DOHH2 (cell line): Measurements from ENCODE around the gene MMP19.

Source experiments
- H3F3A ChIP-seq: fragments of 200-600 bp; sonication (generic), shearing (Covaris generic); 2 replicates; pipeline ENCODE4 v1.6.0; 2016; ENCODE audit warnings: antibody characterized with exemption, mild to moderate bottlenecking; ENCODE audit not compliant: control insufficient read depth, insufficient read depth
- H3K27ac ChIP-seq: fragments of 200-600 bp; sonication (generic); 2 replicates; pipeline ENCODE4 v1.5.1; 2014; ENCODE audit warnings: low read depth, mild to moderate bottlenecking, low read length, moderate library complexity
- H3K27me3 ChIP-seq: fragments of 200-600 bp; sonication (generic); 2 replicates; pipeline ENCODE4 v1.6.1; 2014; ENCODE audit warnings: mild to moderate bottlenecking, low read length, mixed read lengths; ENCODE audit not compliant: control insufficient read depth
- H3K36me3 ChIP-seq: fragments of 200-600 bp; sonication (generic); 2 replicates; pipeline ENCODE4 v1.6.1; 2014; ENCODE audit warnings: mild to moderate bottlenecking, low read length, moderate library complexity, mixed read lengths; ENCODE audit not compliant: control insufficient read depth
- H3K4me1 ChIP-seq: fragments of 200-600 bp; sonication (generic); 2 replicates; pipeline ENCODE4 v1.6.1; 2014; ENCODE audit warnings: mild to moderate bottlenecking, low read length, mixed read lengths; ENCODE audit not compliant: control insufficient read depth
- H3K4me2 ChIP-seq: fragments of 200-600 bp; sonication (generic); 2 replicates; pipeline ENCODE4 v1.6.0; 2014; ENCODE audit warnings: mild to moderate bottlenecking, low read length, moderate library complexity
- H3K4me3 ChIP-seq: fragments of 200-600 bp; sonication (generic); 2 replicates; pipeline ENCODE4 v1.5.1; 2014; ENCODE audit warnings: mild to moderate bottlenecking, low read length, mixed read lengths
- H3K79me2 ChIP-seq: fragments of 200-600 bp; sonication (generic); 2 replicates; pipeline ENCODE4 v1.6.1; 2014; ENCODE audit warnings: mild to moderate bottlenecking, low read length, mixed read lengths; ENCODE audit not compliant: control insufficient read depth
- H3K9me2 ChIP-seq: fragments of 200-600 bp; sonication (generic); replicated peaks from 2 replicates; pipeline ENCODE4 v1.6.1; 2014; ENCODE audit warnings: mild to moderate bottlenecking, low read length, mixed read lengths; ENCODE audit not compliant: control insufficient read depth
- H3K9me3 ChIP-seq: fragments of 200-600 bp; sonication (generic); 2 replicates; pipeline ENCODE4 v1.6.1; 2014; ENCODE audit warnings: antibody characterized with exemption, low read length, mixed read lengths; ENCODE audit not compliant: control insufficient read depth, insufficient read depth
- H4K20me1 ChIP-seq: fragments of 200-600 bp; sonication (generic); 2 replicates; pipeline ENCODE4 v1.6.0; 2014; ENCODE audit warnings: low read depth, mild to moderate bottlenecking, antibody characterized with exemption, low read length, moderate library complexity; ENCODE audit not compliant: control insufficient read depth, insufficient read depth
- CTCF ChIP-seq: fragments of 200-600 bp; sonication (generic); IDR thresholded peaks from one replicate; pipeline ENCODE4 v1.5.1; 2014; ENCODE audit warnings: antibody characterized with exemption, mild to moderate bottlenecking, low read depth, low read length; ENCODE audit not compliant: poor library complexity, severe bottlenecking
- EZH2phosphoT487 ChIP-seq: fragments of 200-600 bp; sonication (generic); IDR thresholded peaks from 2 replicates; pipeline ENCODE4 v1.6.1; 2017; ENCODE audit warnings: borderline replicate concordance, mild to moderate bottlenecking, antibody characterized with exemption, low read length, moderate library complexity, mixed read lengths

MMP19 gene

GRCh38 chr12:55817345-55818139 is 25.2 kb downstream of the MMP19 start, which contains the start of the genes ORMDL2 and SARNP:
TSS of gene ORMDL2 (plus strand) at chr12:55818041. CDS start at chr12:55819000, 959 bp downstream.
TSS of gene SARNP (minus strand) at chr12:55817724. CDS start at chr12:55817701, 23 bp downstream.
- peaks cover 91% of the 10 kb centered on the region for H3K36me3 ChIP-seq
- peaks cover 11% of the 10 kb centered on the region; the same call in 1 of the 2 replicates for H4K20me1 ChIP-seq
- H3K4me3 ChIP-seq, result peak within 1 kb of the TSS; percentile 88
- H3K27ac ChIP-seq, result peak within 1 kb of the TSS; percentile 66
- peaks cover 12% of the 10 kb centered on the region for H3F3A ChIP-seq
- H3K9me2 ChIP-seq, result no peaks in the 10 kb centered on the region
- peak within 1 kb of the TSS; percentile 74 for H3K4me2 ChIP-seq
- H3K27me3 ChIP-seq, result no peaks in the 10 kb centered on the region
- TF ChIP-seq EZH2phosphoT487 (no peak), CTCF (no peak)
- H3K4me1 ChIP-seq, result peaks cover 36% of the 10 kb centered on the region
- H3K9me3 ChIP-seq, result no peaks in the 10 kb centered on the region
- peaks cover 81% of the 10 kb centered on the region for H3K79me2 ChIP-seq

- Histone ChIP-seq H3F3A (peaks cover 8% of the 10 kb centered on the region; the same call in 1 of the 2 replicates), H3K4me3 (peak overlapping the region; percentile 88), H3K4me2 (peak overlapping the region; percentile 74), H3K79me2 (peaks cover 85% of the 10 kb centered on the region), H4K20me1 (peaks cover 18% of the 10 kb centered on the region; the same call in 1 of the 2 replicates), H3K9me2 (no peaks in the 10 kb centered on the region), H3K9me3 (no peaks in the 10 kb centered on the region), H3K36me3 (peaks cover 91% of the 10 kb centered on the region), H3K27ac (peak overlapping the region; percentile 66), H3K27me3 (no peaks in the 10 kb centered on the region), H3K4me1 (peaks cover 36% of the 10 kb centered on the region)
- no peak for TF ChIP-seq CTCF
- TF ChIP-seq EZH2phosphoT487, result no peak
Observed at GRCh38 chr12:55816881-55817344, 25.8 kb downstream of the MMP19 start.

GRCh38 chr12:55815473-55815872 is 27.3 kb downstream of the MMP19 start:
- H3F3A ChIP-seq, result peaks cover 4% of the 10 kb centered on the region; the same call in 1 of the 2 replicates
- H3K4me1 ChIP-seq, result peaks cover 36% of the 10 kb centered on the region
- peaks cover 97% of the 10 kb centered on the region for H3K79me2 ChIP-seq
- H3K27me3 ChIP-seq, result no peaks in the 10 kb centered on the region
- peak overlapping the region; percentile 88 for H3K4me3 ChIP-seq
- H3K27ac ChIP-seq, result no peak overlapping the region
- H3K9me3 ChIP-seq, result no peaks in the 10 kb centered on the region
- no peak for TF ChIP-seq EZH2phosphoT487
- TF ChIP-seq CTCF, result no peak
- H3K36me3 ChIP-seq, result peaks cover 89% of the 10 kb centered on the region
- H3K9me2 ChIP-seq, result no peaks in the 10 kb centered on the region
- H3K4me2 ChIP-seq, result peak overlapping the region; percentile 74
- peaks cover 19% of the 10 kb centered on the region for H4K20me1 ChIP-seq
